ENCODE measurements around the gene ZFAND2A.

The ZFAND2A gene

GRCh38 chr7:1176891-1177373 is 16.9 kb upstream of the ZFAND2A start:
- H3K27me3 ChIP-seq (ENCODE audit: insufficient read depth, low read depth, severe bottlenecking), result no peaks in the 10 kb centered on the region

GRCh38 chr7:1175967-1176851 is 16.2 kb upstream of the ZFAND2A start:
- peak overlapping the region; percentile 29 for H3K4me3 ChIP-seq (ENCODE audit: low read depth, low read length)
- TF ChIP-seq CTCF (IDR thresholded peaks at IDR 0.05; ENCODE audit: low read depth, low read length), result peak; percentile 95
- peak; percentile 89 for DNase-seq

More at GRCh38 chr7:1176891-1177373, 16.9 kb upstream of the ZFAND2A start:
- peak; percentile 71 for DNase-seq
- H3K4me3 ChIP-seq (ENCODE audit: low read depth, low read length), result no peak overlapping the region
- H3K27ac ChIP-seq, result no peak overlapping the region
- peak; percentile 72 for TF ChIP-seq CTCF (IDR thresholded peaks at IDR 0.05; ENCODE audit: low read depth, low read length)
- H3K9me3 ChIP-seq (ENCODE audit: severe bottlenecking), result peaks cover 7% of the 10 kb centered on the region
- no peaks in the 10 kb centered on the region for H3K36me3 ChIP-seq

GRCh38 chr7:1175597-1175966 is 15.6 kb upstream of the ZFAND2A start:
- peak overlapping the region; percentile 52 for H3K27ac ChIP-seq
- no peak for TF ChIP-seq CTCF (IDR thresholded peaks at IDR 0.05; ENCODE audit: low read depth, low read length)
- H3K4me3 ChIP-seq (ENCODE audit: low read depth, low read length), result no peak overlapping the region
- no peaks in the 10 kb centered on the region for H3K27me3 ChIP-seq (ENCODE audit: insufficient read depth, low read depth, severe bottlenecking)
- no peak for DNase-seq
- H3K36me3 ChIP-seq, result no peaks in the 10 kb centered on the region
- peaks cover 7% of the 10 kb centered on the region for H3K9me3 ChIP-seq (ENCODE audit: severe bottlenecking)

More at GRCh38 chr7:1175967-1176851, 16.2 kb upstream of the ZFAND2A start:
- Histone ChIP-seq H3K36me3 (no peaks in the 10 kb centered on the region), H3K27ac (peak overlapping the region; percentile 52), H3K9me3 (ENCODE audit: severe bottlenecking) (peaks cover 7% of the 10 kb centered on the region), H3K27me3 (ENCODE audit: insufficient read depth, low read depth, severe bottlenecking) (no peaks in the 10 kb centered on the region)

GRCh38 chr7:1174881-1175596 is 15.0 kb upstream of the ZFAND2A start:
- no peak for TF ChIP-seq CTCF (IDR thresholded peaks at IDR 0.05; ENCODE audit: low read depth, low read length)
- Histone ChIP-seq H3K9me3 (ENCODE audit: severe bottlenecking) (peaks cover 7% of the 10 kb centered on the region), H3K27me3 (ENCODE audit: insufficient read depth, low read depth, severe bottlenecking) (no peaks in the 10 kb centered on the region), H3K27ac (no peak overlapping the region), H3K36me3 (no peaks in the 10 kb centered on the region), H3K4me3 (ENCODE audit: low read depth, low read length) (no peak overlapping the region)
- DNase-seq, result no peak

DNA sequence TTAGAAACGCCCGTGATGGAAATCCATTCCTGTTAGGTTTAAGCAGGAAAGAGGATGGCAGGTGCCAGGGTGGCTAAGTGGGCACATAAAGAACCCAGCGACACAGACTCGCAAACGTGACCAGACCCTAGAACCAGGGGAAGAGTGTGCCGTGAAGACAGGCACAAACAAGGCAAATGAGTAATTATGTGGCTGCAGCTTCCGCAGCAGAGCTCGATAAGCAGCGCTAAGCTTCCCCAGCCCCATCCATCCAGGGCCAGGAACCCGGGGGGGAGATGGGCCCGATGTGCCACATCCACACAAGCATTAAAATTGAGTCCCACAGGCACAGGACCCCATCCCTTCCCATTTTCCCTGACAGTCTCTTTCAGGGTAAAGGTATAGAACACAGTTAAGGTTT is 14.0 kb upstream of the ZFAND2A start:
- H3K27ac ChIP-seq, result no peak overlapping the region
- H3K4me3 ChIP-seq (ENCODE audit: low read depth, low read length), result no peak overlapping the region
- H3K27me3 ChIP-seq (ENCODE audit: insufficient read depth, low read depth, severe bottlenecking), result no peaks in the 10 kb centered on the region
- peaks cover 7% of the 10 kb centered on the region for H3K9me3 ChIP-seq (ENCODE audit: severe bottlenecking)
- DNase-seq, result no peak
- H3K36me3 ChIP-seq, result no peaks in the 10 kb centered on the region
- TF ChIP-seq CTCF (IDR thresholded peaks at IDR 0.05; ENCODE audit: low read depth, low read length), result no peak

All from WERI-Rb-1 (cell line).